HepG2 (cell line): ENCODE measurements around the gene PEBP1. TPM values are rescaled to one million over a fixed set of nuclear protein-coding genes. Genes with fewer than 3 reads are reported as not detected.

ENCODE experiments used
- ATAC-seq: fragments of 200-7000 bp; cut with Tn5 transposase; 3 replicates; pipeline ENCODE4 v1.9.1; 2020; ENCODE audit warnings: mild to moderate bottlenecking, moderate library complexity
- Bru-seq: library from RNA; stranded (reverse); fragments of 400-500 nt; gene quantifications from one replicate; lab custom pipeline; 2021; lab: Mats Ljungman, UMichigan
- BruChase-seq, 2 experiments: library from RNA; stranded (reverse); fragments of 400-500 nt; gene quantifications; one replicate each; lab custom pipeline; 2021; lab: Mats Ljungman, UMichigan
- BruUV-seq: library from RNA; stranded (reverse); fragments of 400-500 nt; replicated peaks from 2 replicates; lab custom pipeline; 2021; lab: Mats Ljungman, UMichigan
- CTCF ChIA-PET: fragments of 300-600 bp; formaldehyde crosslinking; extraction: SDS; loops from one replicate; lab custom pipeline; 2021; ENCODE audit warnings: low total read pairs, inconsistent platforms, low intra/inter-chr PET ratio; lab: Yijun Ruan, JAX
- POLR2A ChIA-PET: fragments of 350-600 bp; sonication (Branson Sonifier 250); formaldehyde crosslinking; loops from one replicate; lab custom pipeline; 2020; ENCODE audit warnings: antibody characterized with exemption, inconsistent platforms; lab: Yijun Ruan, JAX
- DNase-seq: peaks from one replicate; pipeline ENCODE4 v3.0.0-alpha.2; 2015; ENCODE audit warnings: low spot score
- FAIRE-seq: peaks from 3 replicates; lab custom pipeline; 2011; peaks lifted over from hg19 to GRCh38; lab: Jason Lieb, UNC
- H2AFZ ChIP-seq: one replicate; pipeline ENCODE4 v1.6.1; 2011; ENCODE audit warnings: low read length, inconsistent platforms
- H3K27ac ChIP-seq: fragments of 300-600 bp; 3 replicates; pipeline ENCODE4 v1.8.0; 2011; ENCODE audit warnings: mixed run types, mild to moderate bottlenecking, mixed read lengths, low read length, inconsistent platforms; ENCODE audit not compliant: insufficient read depth; ENCODE audit errors: extremely low read length
- H3K27me3 ChIP-seq, 2 experiments: fragments of 200-600 bp in 1 of 2; 2 replicates in 1 of 2; 3 replicates in 1 of 2; pipeline versions ENCODE4 v1.6.0 to v1.8.0; 2011; ENCODE audit warnings: low read length in 2 of 2, mild to moderate bottlenecking in 2 of 2, moderate library complexity in 2 of 2, inconsistent platforms in 1 of 2; ENCODE audit not compliant: insufficient read depth in 2 of 2, control insufficient read depth in 1 of 2
- H3K36me3 ChIP-seq, 2 experiments: fragments of 200-600 bp in 1 of 2; replicated peaks in 1 of 2; 2 replicates in 1 of 2; 3 replicates in 1 of 2; pipeline versions ENCODE4 v1.5.1 to v1.8.0; 2011; ENCODE audit warnings: low read length in 2 of 2, inconsistent platforms in 1 of 2; ENCODE audit not compliant: insufficient read depth in 2 of 2, control insufficient read depth in 1 of 2
- H3K4me1 ChIP-seq: 2 replicates; pipeline ENCODE4 v1.5.1; 2012; ENCODE audit warnings: low read length, inconsistent platforms; ENCODE audit not compliant: insufficient read depth
- H3K4me2 ChIP-seq: 2 replicates; pipeline ENCODE4 v1.6.0; 2011; ENCODE audit warnings: low read depth, low read length, inconsistent platforms
- H3K4me3 ChIP-seq, 3 experiments: fragments of 200-600 bp in 1 of 3; sonication (generic), shearing (Covaris generic) in 1 of 3; replicated peaks in 1 of 3; 2 replicates each; pipeline ENCODE4 v1.5.1; 2011 to 2016; ENCODE audit warnings: low read length in 3 of 3, inconsistent platforms in 2 of 3, low read depth in 2 of 3, mild to moderate bottlenecking in 2 of 3, control low read depth in 1 of 3, mixed read lengths in 1 of 3; ENCODE audit not compliant: insufficient read depth in 1 of 3
- H3K79me2 ChIP-seq: one replicate; pipeline ENCODE4 v1.6.1; 2011; ENCODE audit warnings: low read length, inconsistent platforms; ENCODE audit not compliant: insufficient read depth
- H3K9ac ChIP-seq: 2 replicates; pipeline ENCODE4 v1.6.0; 2011; ENCODE audit warnings: mild to moderate bottlenecking, low read depth, low read length, inconsistent platforms; ENCODE audit not compliant: insufficient read depth
- H3K9me3 ChIP-seq: 2 replicates; pipeline ENCODE4 v1.5.1; 2012; ENCODE audit warnings: mild to moderate bottlenecking, low read length
- H4K20me1 ChIP-seq: 2 replicates; pipeline ENCODE4 v1.6.0; 2011; ENCODE audit warnings: inconsistent platforms, mild to moderate bottlenecking, low read length, moderate library complexity; ENCODE audit not compliant: insufficient read depth
- DR1 ChIP-seq: sonication (generic); formaldehyde crosslinking; IDR thresholded peaks from 2 replicates; pipeline ENCODE4 v1.8.0; 2021; ENCODE audit warnings: mild to moderate bottlenecking, missing genetic modification reagents, inconsistent platforms
- HIVEP1 ChIP-seq: sonication (generic); formaldehyde crosslinking; IDR thresholded peaks from 2 replicates; pipeline ENCODE4 v1.4.0; 2020; ENCODE audit warnings: mild to moderate bottlenecking, missing genetic modification reagents
- MIER3 ChIP-seq: IDR thresholded peaks from 2 replicates; pipeline ENCODE4 v1.6.1; 2016; ENCODE audit warnings: missing compliant biosample characterization, borderline replicate concordance
- NRL ChIP-seq: sonication (generic); formaldehyde crosslinking; IDR thresholded peaks from 2 replicates; pipeline ENCODE4 v1.5.0; 2020; ENCODE audit warnings: missing genetic modification reagents, mild to moderate bottlenecking, moderate library complexity, borderline replicate concordance
- ZSCAN12 ChIP-seq: sonication (generic); formaldehyde crosslinking; IDR thresholded peaks from 2 replicates; pipeline ENCODE4 v1.9.0; 2021; ENCODE audit warnings: mild to moderate bottlenecking, missing genetic modification reagents
- WGBS: methylation state at CpG from one replicate; pipeline ENCODE4 v1.1.6; 2017; ENCODE audit warnings: low lambda C conversion rate; 5-methylcytosine and 5-hydroxymethylcytosine counted together
- in situ Hi-C: cut with HindIII; loops from 2 replicates; pipeline ENCODE4 v1.10.0; 2017; ENCODE audit warnings: low pct_unique_long_range_greater_than_20kb; ENCODE audit not compliant: extremely low pct_ligation_motif_present
- intact Hi-C: fragments of 100-400 bp; cut with micrococcal nuclease; formaldehyde crosslinking; loops from one replicate; pipeline ENCODE4 v1.10.0; 2022; ENCODE audit not compliant: unreplicated experiment
- long read RNA-seq, 2 experiments: library from RNA in 1 of 2; library from polyadenylated mRNA in 1 of 2; stranded (forward) in 1 of 2; unstranded in 1 of 2; transcript quantifications; one replicate each; pipeline ENCODE4 v2.0.0, GENCODE V29; 2019 to 2022
- polyA minus RNA-seq, 3 experiments: library from RNA; depleted of rRNA, polyadenylated mRNA; stranded (reverse); fragments of >200 nt; gene quantifications; 2 replicates each; pipeline ENCODE4 v1.2.3, GENCODE V29; 2011; ENCODE audit warnings: low replicate concordance in 1 of 3
- polyA plus RNA-seq, 8 experiments: library from polyadenylated mRNA; depleted of rRNA in 3 of 8; stranded (reverse) in 7 of 8; unstranded in 1 of 8; fragments of >200 nt; fragmentation: Illumina TruSeq in 4 of 8; extraction: Trizol in 4 of 8; gene quantifications; 2 replicates each; pipeline versions ENCODE4 v1.2.1 to v1.2.3, GENCODE V29; 2011 to 2016; ENCODE audit warnings: low read depth in 4 of 8, missing spikeins in 1 of 8, mixed read lengths in 1 of 8; ENCODE audit not compliant: insufficient read depth in 1 of 8
- total RNA-seq, 5 experiments: library from RNA; depleted of rRNA; stranded (reverse); fragments of >200 nt; fragmentation: Illumina TruSeq; extraction: Trizol; gene quantifications; 2 replicates each; pipeline ENCODE4 v1.2.3, GENCODE V29; 2016; ENCODE audit warnings: low read depth in 1 of 5
- TF ChIP-seq, protein P1 (sequence below): IDR thresholded peaks from 2 replicates; pipeline ENCODE4 v1.6.1; 2016; ENCODE audit warnings: mild to moderate bottlenecking
- TF ChIP-seq, protein P2 (sequence below): sonication (generic); formaldehyde crosslinking; IDR thresholded peaks from 2 replicates; pipeline ENCODE4 v1.4.0; 2020; ENCODE audit warnings: mild to moderate bottlenecking, missing genetic modification reagents, borderline replicate concordance
- TF ChIP-seq, protein P3 (sequence below): sonication (generic); formaldehyde crosslinking; IDR thresholded peaks from 2 replicates; pipeline ENCODE4 v1.4.0; 2020; ENCODE audit warnings: missing genetic modification reagents

PEBP1 gene
- total RNA-seq (2016; rRNA removed; fragmentation: Illumina TruSeq; extraction: Trizol) (1,505 and 1,984 TPM in 2 replicates), polyA plus RNA-seq (2011; rRNA removed) (437 and 538 TPM in 2 replicates), polyA minus RNA-seq (2011; rRNA and poly(A)+ RNA removed; ENCODE audit: low replicate concordance) (240 and 331 TPM in 2 replicates), Bru-seq, nascent RNA (percentile 97 among the genes with signal in this experiment), BruChase-seq, experiment 1, labeled RNA remaining after a 6-hour chase (percentile 99 among the genes with signal in this experiment), BruChase-seq, experiment 2, labeled RNA remaining after a 2-hour chase (percentile 99 among the genes with signal in this experiment)
- 232 and 262 TPM in 2 replicates for total RNA-seq (2016; cell fraction: cytosol; rRNA removed; fragmentation: Illumina TruSeq; extraction: Trizol; ENCODE audit: low read depth)
- 1,559 and 1,992 TPM in 2 replicates for total RNA-seq (2016; cell fraction: insoluble cytoplasmic fraction; rRNA removed; fragmentation: Illumina TruSeq; extraction: Trizol)
- 553 and 634 TPM in 2 replicates for total RNA-seq (2016; cell fraction: membrane; rRNA removed; fragmentation: Illumina TruSeq; extraction: Trizol)
- total RNA-seq (2016; cell fraction: nucleus; rRNA removed; fragmentation: Illumina TruSeq; extraction: Trizol), result 497 and 536 TPM in 2 replicates
- polyA plus RNA-seq (2011; cell fraction: cytosol; rRNA removed), result 477 and 485 TPM in 2 replicates
- 199 and 209 TPM in 2 replicates for polyA plus RNA-seq (2011; cell fraction: nucleus; rRNA removed)
- 511 and 820 TPM in 2 replicates for polyA plus RNA-seq (2012)
- polyA plus RNA-seq (2016; cell fraction: cytosol; fragmentation: Illumina TruSeq; extraction: Trizol; ENCODE audit: low read depth), result 248 and 308 TPM in 2 replicates
- 2,115 and 2,133 TPM in 2 replicates for polyA plus RNA-seq (2016; cell fraction: insoluble cytoplasmic fraction; fragmentation: Illumina TruSeq; extraction: Trizol; ENCODE audit: low read depth)
- 458 and 518 TPM in 2 replicates for polyA plus RNA-seq (2016; cell fraction: membrane; fragmentation: Illumina TruSeq; extraction: Trizol; ENCODE audit: low read depth)
- 949 and 989 TPM in 2 replicates for polyA plus RNA-seq (2016; cell fraction: nucleus; fragmentation: Illumina TruSeq; extraction: Trizol; ENCODE audit: insufficient read depth, low read depth)
- 182 and 185 TPM in 2 replicates for polyA minus RNA-seq (2011; cell fraction: cytosol; rRNA and poly(A)+ RNA removed)
- 52.4 and 60.3 TPM in 2 replicates for polyA minus RNA-seq (2011; cell fraction: nucleus; rRNA and poly(A)+ RNA removed)
- long read RNA-seq, experiment 1, transcript PEBP1-201 (4 exons, 1,697 nt), result major isoform, 2,355 of 2,485 reads
- long read RNA-seq, experiment 1, partial matches to known transcripts, result 68 of 2,485 reads
- long read RNA-seq, experiment 1, other reads (novel, unspliced or antisense), result 62 of 2,485 reads
- long read RNA-seq, experiment 2, transcript PEBP1-201 (4 exons, 1,697 nt), result major isoform, 1,488 of 2,200 reads
- long read RNA-seq, experiment 2, partial matches to known transcripts, result 618 of 2,200 reads
- long read RNA-seq, experiment 2, other reads (novel, unspliced or antisense), result 93 of 2,200 reads

DNA sequence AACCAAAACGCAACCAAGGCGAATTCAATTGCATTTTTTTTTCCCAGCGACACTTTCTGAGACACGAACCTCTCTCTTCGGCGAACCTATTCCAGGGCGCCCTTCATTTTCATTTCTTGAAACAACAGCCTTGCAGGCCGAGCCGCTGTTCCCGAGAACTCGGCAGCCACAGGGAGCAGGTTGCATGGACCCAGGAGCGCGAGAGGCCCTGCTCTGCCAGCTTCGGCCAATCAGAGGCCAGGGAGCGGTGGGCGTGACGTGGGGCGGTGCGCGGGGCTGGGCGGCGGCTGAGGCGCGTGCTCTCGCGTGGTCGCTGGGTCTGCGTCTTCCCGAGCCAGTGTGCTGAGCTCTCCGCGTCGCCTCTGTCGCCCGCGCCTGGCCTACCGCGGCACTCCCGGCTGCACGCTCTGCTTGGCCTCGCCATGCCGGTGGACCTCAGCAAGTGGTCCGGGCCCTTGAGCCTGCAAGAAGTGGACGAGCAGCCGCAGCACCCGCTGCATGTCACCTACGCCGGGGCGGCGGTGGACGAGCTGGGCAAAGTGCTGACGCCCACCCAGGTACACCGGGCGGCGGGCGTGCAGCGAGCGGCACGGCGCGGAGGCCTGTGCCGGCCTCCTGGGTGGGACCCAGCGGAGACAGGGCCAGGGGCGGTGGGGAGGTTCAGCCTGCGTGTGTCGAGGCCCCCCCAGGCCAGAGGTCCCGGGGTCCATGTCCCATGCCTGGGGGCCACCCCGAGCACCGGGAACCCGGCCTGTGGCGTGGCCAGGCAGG, at the start of gene PEBP1:
TSS of gene PEBP1 (plus strand) at position 337 of the 771 bp plus-strand sequence. CDS start at position 423, 86 bp downstream.
- intact Hi-C loops, result loop anchor here (5.0 kb wide), 1 partner anchor 236 kb away; the partner anchor contains the start of gene TAOK3
- peaks cover 9 to 23% of the 10 kb centered on the region in 2 experiments for H3K36me3 ChIP-seq
- H3K27ac ChIP-seq, result peak within 1 kb of the TSS; percentile 96
- ChIA-PET CTCF (no interaction called here), POLR2A (interaction anchor here (1.1 to 9.3 kb wide), 12 partner anchors 10 to 240 kb away, joined by 3 to 126 read pairs (median 8); partner anchors contain the start of genes SUDS3, TAOK3 and VSIG10)
- 3% methylated on average over 16 of the region's 70 CpGs for WGBS
- H2AFZ ChIP-seq, result no peak within 1 kb of the TSS
- no TSS peak for BruUV-seq
- peak; percentile 93 for ATAC-seq
- H3K9ac ChIP-seq, result peak within 1 kb of the TSS; percentile 90
- H3K4me3 ChIP-seq, result peak within 1 kb of the TSS; percentile 91 to 97 (median 92)
- no peaks in the 10 kb centered on the region for H3K27me3 ChIP-seq
- FAIRE-seq, result no peak
- DNase-seq, result peak; percentile 88
- in situ Hi-C loops, result no loop called here
- H4K20me1 ChIP-seq, result peaks cover 24% of the 10 kb centered on the region
- peak within 1 kb of the TSS; percentile 90 for H3K4me2 ChIP-seq
- peaks cover 57% of the 10 kb centered on the region for H3K79me2 ChIP-seq
- H3K9me3 ChIP-seq, result no peaks in the 10 kb centered on the region
- peaks cover 78% of the 10 kb centered on the region for H3K4me1 ChIP-seq
- TF ChIP-seq, protein P1, sequence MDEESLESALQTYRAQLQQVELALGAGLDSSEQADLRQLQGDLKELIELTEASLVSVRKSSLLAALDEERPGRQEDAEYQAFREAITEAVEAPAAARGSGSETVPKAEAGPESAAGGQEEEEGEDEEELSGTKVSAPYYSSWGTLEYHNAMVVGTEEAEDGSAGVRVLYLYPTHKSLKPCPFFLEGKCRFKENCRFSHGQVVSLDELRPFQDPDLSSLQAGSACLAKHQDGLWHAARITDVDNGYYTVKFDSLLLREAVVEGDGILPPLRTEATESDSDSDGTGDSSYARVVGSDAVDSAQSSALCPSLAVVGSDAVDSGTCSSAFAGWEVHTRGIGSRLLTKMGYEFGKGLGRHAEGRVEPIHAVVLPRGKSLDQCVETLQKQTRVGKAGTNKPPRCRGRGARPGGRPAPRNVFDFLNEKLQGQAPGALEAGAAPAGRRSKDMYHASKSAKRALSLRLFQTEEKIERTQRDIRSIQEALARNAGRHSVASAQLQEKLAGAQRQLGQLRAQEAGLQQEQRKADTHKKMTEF (CRISPR knock-in tag), result peak; percentile 80
- TF ChIP-seq MIER3 (CRISPR knock-in tag) (peak; percentile 69; the same call in 1 of the 2 replicates), DR1 (CRISPR knock-in tag) (peak; percentile 96), HIVEP1 (no peak; the same call in 1 of the 2 replicates), ZSCAN12 (CRISPR knock-in tag) (peak; percentile 46; the same call in 1 of the 2 replicates), NRL (CRISPR knock-in tag) (peak; percentile 86; the same call in 1 of the 2 replicates)
- TF ChIP-seq, protein P2, sequence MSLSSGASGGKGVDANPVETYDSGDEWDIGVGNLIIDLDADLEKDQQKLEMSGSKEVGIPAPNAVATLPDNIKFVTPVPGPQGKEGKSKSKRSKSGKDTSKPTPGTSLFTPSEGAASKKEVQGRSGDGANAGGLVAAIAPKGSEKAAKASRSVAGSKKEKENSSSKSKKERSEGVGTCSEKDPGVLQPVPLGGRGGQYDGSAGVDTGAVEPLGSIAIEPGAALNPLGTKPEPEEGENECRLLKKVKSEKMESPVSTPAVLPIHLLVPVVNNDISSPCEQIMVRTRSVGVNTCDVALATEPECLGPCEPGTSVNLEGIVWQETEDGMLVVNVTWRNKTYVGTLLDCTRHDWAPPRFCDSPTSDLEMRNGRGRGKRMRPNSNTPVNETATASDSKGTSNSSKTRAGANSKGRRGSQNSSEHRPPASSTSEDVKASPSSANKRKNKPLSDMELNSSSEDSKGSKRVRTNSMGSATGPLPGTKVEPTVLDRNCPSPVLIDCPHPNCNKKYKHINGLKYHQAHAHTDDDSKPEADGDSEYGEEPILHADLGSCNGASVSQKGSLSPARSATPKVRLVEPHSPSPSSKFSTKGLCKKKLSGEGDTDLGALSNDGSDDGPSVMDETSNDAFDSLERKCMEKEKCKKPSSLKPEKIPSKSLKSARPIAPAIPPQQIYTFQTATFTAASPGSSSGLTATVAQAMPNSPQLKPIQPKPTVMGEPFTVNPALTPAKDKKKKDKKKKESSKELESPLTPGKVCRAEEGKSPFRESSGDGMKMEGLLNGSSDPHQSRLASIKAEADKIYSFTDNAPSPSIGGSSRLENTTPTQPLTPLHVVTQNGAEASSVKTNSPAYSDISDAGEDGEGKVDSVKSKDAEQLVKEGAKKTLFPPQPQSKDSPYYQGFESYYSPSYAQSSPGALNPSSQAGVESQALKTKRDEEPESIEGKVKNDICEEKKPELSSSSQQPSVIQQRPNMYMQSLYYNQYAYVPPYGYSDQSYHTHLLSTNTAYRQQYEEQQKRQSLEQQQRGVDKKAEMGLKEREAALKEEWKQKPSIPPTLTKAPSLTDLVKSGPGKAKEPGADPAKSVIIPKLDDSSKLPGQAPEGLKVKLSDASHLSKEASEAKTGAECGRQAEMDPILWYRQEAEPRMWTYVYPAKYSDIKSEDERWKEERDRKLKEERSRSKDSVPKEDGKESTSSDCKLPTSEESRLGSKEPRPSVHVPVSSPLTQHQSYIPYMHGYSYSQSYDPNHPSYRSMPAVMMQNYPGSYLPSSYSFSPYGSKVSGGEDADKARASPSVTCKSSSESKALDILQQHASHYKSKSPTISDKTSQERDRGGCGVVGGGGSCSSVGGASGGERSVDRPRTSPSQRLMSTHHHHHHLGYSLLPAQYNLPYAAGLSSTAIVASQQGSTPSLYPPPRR (CRISPR knock-in tag), result peak; percentile 83
- TF ChIP-seq, protein P3, sequence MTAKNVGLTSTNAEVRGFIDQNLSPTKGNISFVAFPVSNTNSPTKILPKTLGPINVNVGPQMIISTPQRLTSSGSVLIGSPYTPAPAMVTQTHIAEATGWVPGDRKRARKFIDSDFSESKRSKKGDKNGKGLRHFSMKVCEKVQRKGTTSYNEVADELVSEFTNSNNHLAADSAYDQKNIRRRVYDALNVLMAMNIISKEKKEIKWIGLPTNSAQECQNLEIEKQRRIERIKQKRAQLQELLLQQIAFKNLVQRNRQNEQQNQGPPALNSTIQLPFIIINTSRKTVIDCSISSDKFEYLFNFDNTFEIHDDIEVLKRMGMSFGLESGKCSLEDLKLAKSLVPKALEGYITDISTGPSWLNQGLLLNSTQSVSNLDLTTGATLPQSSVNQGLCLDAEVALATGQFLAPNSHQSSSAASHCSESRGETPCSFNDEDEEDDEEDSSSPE (CRISPR knock-in tag), result peak; percentile 74
